NOMO-1 treated with DMSO at 0.1 percent for 48 hours (cell line): ENCODE results near the gene KCNJ2.

Experiments
- DNase-seq: peaks from one replicate; lab custom pipeline; 2025; ENCODE audit not compliant: unreplicated experiment; lab: John Stamatoyannopoulos, UW

KCNJ2 gene

DNA sequence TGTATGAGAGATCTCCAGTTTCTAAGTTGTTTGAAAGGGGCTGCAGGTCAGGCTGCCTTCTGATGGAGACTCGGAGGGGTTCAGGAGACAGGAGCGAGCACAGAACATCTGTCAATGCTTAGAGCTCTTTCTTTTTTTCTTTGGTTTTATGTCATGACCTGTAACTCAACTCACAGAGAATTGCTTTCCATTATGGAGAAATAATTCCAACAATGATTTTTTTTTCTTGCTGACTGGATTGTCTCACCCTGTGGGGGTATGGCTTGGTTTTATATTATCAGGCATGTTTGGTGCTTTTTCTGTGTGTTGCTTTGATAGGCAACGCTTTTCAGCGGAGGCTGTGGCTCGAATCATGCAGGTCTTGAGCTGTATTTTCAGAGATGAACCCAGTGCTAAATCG lies 10.7 kb upstream of the KCNJ2 start:
- no peak for DNase-seq

DNA sequence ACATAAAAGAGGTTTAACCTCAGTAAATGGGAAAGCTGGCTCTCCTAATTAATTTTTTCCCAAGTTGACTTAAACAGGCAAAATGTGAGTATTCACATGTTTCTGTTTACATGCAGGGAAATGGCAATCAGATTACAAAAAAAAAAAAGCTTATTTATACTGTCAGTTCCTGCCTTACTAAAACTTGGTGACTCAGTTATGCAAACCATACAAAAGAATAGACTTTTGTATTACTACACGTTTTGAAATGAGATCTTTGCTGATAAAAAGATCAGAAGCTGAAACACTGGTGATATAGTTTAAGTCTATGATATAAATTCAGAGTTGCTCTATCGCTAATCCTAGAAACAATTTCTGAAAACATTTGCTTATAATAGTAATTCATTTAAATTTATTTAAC lies 9.4 kb upstream of the KCNJ2 start:
- no peak for DNase-seq

DNA sequence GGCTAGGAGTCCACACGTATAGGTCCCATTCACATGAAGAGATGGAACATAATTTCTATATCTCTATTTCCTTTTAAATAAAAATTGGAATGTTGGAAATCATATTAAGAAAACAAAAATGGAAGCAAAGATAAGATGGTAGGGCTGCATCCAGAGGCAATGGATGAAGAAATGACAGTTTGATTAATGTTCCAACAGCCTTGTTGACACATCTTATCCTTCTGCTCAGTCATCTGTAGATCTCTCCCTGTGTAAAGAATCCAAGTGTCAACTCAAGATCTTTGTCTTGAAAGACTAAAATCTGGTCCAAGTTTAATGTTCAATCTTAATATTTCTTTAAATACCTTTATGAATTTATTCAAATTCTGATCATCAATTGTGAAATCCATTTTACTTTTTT lies 7.8 kb upstream of the KCNJ2 start:
- no peak for DNase-seq

DNA sequence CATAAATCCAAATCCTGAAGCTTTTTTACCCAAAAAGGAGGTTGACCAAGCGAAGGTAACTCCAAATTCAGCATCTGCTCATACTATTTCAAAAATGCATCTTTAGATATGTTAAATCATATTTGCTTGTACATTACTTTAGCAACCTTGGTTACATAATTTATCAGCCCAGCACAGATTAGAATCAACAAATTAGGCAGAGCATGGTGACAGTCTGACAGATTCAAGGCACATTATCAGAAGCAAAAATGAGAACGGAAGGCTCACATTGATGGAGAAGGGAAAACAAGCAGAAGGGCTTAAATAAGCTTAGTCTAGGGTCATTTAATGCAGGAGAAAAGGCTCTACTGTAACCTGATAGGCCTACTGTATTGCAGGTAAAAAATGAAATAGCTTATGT lies 3.9 kb upstream of the KCNJ2 start:
- DNase-seq, result no peak

DNA sequence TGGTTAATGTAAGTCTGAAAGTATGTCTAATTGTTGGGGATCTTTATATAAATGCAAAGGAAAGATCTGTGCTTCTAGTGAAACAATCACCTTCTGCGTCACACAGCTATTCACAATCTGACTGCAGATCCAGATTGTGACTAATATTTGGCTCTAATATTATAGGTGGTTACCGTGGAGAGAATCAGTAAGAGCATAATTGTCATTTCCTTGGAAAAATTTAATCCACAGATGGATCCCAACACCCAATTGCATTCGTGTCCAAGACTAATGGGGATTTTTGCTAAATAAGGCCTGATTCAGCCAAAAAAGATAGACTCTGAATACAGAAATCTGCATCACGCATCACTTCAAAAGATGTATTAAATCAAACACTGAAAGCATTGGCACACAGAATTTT lies 2.7 kb upstream of the KCNJ2 start:
- no peak for DNase-seq

DNA sequence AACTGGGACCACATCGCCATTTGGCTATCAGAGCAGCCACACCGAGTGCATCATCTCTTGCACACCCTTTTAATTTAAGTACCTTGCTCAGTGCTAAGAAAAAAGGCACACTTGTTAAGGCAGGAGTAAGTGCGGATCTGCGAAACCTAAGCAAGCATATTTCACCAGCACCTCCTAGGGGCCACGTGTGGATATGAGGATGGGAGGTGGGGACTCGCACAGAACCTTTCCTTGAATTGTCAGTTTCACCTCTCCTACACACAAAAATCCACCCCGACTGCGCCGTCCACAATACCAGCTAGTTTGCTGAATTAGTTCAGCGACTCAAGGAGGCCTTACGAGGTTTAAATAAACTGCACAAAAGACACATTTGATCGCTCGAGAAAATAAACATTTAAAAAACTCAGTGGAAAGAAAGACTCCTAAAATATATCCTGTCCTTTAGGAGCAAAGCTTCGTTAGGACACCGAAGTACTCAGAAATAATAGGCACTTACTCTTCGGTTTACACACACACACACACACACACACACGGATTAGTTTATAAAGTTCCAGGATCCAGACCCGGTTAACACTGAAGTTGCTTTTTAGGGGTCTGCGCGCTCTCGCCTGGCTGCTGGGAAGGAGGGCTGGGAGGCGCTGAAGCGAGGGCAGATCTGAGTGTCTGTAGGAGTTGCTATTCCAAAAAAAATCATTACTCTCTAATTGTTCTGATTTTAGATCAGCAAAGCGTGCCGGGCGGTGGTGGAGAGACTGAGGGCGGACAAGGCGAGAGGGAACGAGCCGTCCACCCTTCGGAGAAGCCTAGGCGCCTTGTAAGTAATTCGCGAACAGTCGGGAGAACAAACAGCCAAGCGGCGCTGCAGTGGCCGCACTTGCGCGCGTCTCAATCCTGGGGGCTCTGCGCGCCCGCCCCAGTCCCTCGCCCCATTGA lies 1.0 kb upstream of the KCNJ2 start:
- DNase-seq, result peak; percentile 64

DNA sequence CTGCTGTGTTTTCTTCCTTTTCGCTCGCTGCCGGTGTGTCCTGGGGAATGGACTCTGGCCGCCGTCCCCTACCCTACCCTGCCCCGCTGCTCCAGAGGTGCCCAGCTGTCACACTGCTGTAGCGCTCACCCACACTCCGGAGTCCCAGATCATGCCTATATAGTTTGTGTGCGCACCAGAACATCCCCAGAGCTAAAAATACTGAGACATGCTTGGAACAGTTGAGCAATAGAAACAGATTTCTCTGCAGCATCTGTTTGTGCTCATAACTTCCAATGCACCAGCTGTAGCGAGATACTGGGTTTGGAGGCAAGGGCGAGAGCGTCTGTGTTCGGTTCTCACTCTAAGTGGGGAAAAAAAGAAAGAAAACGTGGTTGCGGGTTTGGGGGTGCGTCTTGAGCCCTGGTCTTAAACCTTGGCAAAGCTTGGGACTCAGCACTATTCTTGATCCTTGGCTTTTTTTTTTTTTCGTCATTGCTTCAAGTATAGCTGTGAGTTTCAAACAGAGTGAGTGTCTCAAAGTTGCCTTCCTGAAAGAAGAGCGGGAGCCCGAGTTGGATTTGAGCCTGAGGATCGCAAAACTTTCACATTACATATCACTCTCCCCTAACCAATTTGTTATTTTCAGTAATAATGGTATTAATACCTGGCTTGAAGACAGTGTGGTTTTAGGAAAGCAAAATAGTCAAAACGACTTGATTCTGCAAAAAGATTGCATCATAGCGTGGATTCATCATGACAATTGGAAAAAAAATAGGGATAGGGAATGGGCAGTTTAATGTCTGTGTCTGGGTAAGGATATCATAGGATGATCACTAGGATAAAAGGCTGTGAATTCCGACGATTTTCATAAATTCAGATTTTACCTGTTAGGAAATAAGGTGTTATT lies 621 bp downstream of the KCNJ2 start:
- peak; percentile 47 for DNase-seq

DNA sequence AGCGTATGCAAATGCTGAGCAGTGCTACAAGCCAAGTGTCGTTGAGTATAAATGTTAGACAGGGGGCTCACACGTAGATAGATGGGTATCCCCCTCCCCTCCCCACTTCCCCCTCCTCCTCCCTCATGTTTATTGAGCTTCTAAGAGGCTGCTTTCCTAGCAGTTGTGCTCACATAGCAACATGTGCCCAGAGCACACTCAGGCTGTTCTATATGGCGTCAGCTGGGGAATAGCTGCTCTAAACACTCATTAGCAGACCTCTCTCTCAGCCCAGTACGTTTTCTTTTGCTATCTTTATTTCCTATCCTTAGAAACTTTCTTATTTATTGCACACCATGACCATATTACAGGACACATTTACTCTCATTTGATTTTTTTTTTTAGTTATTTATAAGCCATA lies 1.8 kb downstream of the KCNJ2 start:
- DNase-seq, result no peak

DNA sequence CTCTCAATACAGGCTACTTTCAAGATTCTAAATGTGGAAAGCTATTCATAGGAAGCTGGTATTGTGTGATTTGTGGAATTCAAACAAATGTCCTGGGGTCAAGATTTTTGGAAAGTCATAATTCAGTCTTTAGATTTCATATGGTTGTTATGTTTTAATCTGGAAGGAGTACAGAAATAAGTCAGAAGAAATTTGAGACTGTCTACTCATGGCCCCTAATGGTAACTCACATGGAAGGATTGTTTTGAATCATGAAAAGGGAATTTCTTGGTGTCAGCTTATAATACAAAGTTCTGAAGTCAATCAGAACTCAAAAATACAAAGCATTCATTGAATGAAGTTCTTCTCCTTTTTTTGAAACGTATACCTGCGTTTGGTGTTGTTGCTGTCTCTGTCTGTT lies 3.1 kb downstream of the KCNJ2 start:
- DNase-seq, result no peak

DNA sequence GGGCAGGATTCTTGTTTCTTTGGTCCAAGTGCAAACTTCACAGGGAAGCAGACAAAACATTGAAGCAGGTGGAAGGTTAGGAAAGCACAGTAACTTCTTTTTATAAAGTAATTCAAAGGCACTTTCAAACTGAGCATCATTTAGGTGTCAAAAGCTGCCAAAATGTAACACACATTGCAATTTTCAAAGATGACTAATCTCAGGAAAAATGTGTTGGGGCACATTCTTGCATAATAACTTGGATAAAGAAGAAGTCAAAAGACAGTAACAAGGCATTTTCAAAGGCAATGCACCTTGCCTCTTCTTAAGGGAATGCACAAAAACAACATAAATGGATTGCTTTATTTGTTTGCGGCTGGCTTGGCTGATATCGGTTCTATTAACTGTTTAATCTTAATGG lies 3.6 kb downstream of the KCNJ2 start:
- DNase-seq, result peak; percentile 54

DNA sequence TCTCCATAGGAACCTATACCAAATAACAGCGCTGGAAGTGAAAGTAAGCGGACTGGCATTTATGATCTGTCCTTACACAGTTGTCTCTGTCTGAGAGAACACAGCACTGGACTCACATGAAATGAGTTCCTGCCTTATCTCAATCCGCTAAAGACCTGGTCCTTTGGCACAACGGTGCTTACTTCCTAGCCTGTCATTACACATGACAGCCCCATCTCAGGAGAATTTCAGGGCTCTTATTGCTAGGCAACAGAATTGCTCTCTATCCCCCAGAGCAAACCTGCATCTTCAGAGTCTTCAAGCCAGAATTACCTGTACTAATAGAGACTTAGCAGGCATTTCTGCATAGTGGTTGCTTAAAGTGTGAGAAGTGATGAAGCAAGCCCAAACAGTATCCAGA lies 4.3 kb downstream of the KCNJ2 start:
- DNase-seq, result no peak

DNA sequence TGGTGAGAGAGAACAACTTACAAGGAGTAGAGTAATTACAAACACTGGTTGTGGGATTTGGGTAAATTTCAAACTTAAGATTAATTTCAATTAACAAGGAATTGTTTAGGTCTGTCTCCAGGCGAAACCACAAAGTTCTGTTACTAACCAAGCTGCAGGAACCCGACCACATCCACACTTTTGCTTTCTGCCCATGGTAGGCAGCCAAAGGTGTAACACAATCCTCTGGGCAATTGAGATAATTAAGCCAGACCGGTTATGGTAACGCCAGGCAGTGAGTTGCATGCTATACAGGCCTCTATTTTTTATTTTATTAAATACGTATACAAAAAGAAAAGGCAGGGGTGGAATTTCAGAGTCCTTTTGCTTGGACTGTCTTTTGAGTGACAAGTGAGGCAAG lies 12.0 kb downstream of the KCNJ2 start:
- DNase-seq, result no peak

DNA sequence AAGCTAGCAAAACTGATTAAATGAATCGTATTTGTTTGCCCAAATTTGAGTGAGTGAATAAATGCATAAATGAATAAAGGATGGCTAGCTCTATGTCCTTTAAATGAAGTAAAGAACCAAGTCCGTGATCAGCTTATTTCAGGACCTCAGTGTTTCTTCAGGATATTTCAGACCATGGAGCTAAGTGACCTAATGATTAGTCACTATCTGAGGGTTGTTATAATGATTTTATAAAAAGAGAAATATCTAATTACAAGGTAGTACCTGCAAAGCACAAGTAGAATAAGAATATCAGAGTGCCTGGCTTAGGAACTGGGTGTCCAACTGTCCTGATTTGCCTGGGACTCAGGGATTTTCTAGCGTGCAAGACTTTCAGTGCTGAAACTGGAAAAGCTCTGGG lies 12.5 kb downstream of the KCNJ2 start:
- DNase-seq, result no peak

DNA sequence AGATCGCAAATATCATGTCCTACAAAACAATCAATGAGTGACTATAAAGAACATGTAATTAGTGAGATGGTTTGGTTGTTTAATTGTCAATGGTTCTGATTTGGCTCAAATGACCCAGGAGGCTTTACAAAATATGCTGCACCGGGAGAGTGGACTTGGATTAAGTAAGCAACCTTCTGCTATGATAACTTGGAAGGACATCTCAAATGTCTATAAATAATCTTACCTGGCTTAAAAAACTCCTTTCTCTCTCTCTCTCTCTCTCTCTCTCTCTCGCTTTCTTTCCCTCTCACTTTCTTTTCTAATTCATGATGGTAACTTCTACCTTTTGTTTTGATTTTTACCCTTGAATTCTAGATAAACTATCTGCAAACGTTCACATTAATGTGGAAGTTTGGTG lies 14.2 kb downstream of the KCNJ2 start:
- DNase-seq, result no peak

DNA sequence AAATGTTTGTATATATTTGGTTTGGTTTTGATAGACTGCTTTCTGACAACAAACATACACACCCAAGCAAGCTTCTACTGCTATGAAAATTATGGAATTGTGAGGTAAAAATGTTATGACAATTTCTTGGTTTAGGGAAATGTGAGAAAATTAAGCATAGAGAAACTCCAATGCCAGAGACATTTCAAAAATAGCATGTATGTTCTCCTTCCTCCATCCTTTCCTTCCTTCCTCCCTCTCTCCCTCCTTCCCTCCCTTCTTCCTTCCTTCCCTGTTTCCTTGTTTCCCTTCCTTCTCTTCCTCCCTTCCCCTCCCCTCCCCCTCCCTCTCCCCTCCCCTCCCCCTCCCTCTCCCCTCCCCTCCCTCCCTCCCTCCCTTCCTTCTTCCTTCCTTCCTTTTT lies 14.9 kb downstream of the KCNJ2 start:
- DNase-seq, result no peak

DNA sequence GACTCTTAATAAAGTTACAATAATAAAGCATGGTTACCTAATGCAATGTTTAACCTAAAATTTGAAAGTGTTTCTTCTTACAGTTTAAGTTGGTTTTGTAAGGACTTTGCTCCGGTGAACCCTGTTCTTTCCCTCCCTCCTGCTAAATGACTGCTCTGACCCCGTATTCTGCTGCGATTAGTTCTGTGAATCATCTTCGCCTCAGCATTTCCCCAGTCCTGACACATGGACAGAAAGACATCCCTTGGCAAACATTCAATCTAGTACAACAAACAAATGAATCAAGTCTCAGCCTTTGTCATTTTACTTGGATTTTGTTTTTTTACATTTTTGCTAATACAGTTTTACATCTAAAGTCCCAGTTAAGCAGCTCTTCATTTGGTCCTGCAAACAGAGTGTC lies 15.4 kb downstream of the KCNJ2 start:
- DNase-seq, result no peak

DNA sequence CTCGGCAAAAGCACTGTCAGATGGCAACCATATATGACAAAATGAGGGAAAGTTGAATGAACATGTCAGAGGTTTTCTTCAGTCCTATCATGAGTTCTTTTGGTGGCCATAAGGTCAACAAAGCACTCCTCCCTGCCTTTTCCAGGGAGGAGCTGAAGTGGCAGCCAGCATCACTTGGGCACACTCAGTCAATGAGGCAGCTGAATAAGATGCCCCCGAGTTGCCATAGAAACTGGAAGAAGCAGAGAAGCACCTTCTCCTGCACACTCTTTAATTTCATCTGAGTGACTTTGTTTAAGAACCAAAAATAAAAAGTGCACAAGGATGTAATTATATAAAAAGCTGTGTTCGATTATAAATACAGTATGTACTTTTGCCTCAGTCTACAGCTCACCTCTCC lies 16.0 kb downstream of the KCNJ2 start:
- no peak for DNase-seq

DNA sequence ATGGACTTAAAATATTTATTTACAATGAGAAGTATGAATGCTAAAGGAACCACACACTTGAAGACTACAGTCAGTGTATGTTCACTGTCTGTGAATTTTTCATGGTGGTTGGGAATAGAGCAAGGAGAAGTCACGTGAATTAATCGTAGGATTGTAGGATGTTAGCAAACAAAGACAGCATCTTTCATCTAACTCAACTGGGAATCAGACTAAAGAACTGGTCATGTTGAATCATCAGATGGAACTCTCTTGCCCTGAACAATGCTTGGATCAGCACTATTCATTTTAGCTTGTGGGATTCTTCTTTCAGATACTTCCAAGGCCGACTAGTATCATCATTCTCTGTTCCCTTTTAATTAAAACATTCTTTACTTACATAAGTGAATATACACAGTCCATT lies 18.1 kb downstream of the KCNJ2 start:
- DNase-seq, result no peak

DNA sequence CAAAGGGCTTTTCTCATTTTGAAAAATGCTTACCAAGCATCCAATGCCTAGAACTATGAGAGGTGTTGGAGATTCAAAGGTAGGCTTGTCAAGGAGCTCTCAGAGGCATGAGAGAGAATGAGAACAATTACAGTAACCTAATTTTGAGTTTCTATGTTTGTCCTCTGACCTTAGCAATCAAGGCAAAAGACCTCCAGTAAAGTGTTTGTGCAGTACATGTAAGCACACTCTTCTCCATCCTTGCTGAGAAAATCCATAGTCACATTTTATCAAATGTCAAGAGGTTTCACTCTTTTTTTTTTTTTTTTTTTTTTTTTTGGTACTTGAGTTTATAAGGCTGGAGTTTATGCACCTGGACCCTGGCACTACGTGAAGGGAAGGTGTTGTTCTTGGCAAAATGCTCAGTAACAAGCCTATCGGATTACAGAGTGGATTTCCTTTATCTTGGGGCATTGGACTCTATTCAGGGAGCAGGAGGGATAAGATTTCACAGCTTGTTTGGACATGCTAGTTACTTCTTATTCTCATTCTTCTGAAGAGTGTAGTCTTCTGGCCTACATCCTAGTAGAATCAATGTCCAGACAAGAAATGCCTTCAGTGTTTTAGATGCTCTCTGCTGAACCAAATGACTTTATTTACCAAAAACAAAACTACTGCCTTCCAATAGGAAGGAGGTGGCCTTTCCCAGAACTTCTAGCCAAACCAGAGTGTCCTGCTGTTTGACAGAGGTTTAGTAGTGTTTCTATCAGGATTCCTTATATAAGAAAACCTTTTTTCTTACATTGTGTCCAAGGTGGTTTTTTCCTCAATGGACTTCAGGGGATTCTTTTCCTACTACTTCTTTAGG lies 21.9 kb downstream of the KCNJ2 start:
- DNase-seq, result no peak

DNA sequence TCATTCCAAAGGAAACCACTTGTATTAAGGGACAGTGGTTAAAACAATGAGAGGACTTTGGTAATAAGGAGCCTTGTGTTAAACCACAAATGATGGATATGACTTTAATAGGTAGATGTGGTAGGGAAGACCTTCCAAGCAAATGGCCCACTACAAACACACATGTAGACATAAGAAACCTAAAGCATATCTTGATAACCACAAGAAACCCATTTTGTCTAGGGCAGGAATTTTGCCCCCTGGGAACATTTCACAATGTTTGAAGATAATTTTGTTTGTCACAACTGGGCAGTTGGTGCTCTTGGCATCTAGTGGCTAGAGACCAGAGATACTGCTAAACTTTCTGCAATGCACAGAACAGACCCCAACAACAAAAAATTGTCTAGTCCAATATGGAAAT lies 25.8 kb downstream of the KCNJ2 start:
- DNase-seq, result no peak

DNA sequence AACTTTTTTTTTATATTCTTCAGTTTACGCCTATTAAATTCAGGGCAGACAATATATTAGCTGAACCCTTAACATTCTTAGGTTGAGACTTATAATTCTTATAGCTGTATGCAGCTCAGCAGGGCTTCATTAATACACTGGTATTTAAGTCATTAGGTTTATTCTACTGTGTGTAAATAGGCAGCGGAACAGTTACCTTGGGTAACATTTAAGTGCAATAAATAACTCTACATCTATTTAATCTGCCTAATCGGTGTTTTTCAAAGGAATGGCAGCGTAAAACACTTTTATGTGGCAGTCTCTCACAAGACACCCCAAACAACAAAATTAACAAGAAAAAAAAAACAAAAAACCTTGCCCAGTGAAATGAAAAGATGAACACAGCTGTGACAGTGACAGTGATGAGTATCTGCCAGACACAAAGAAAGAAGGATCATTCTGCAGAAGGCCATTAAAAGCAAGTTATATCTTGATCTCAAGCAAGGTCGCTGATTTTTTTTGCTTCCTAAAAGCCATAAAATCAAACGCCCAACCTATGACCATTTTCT lies 32.6 kb downstream of the KCNJ2 start:
- DNase-seq, result no peak
